Esophagus squamous epithelium (tissue), 5 donors: ENCODE results near the gene GREB1. TPM values are rescaled to one million over a fixed set of nuclear protein-coding genes. Genes with fewer than 3 reads are reported as not detected.

Experiments
- DNase-seq: peaks from one replicate; lab custom pipeline; 2025; lab: John Stamatoyannopoulos, UW
- H3K27ac ChIP-seq, 4 donors: fragments of 200-600 bp; sonication (generic); one replicate each; pipeline ENCODE4 v1.5.1; 2016 to 2019; ENCODE audit warnings: mild to moderate bottlenecking in 1 of 4
- H3K27me3 ChIP-seq, 4 donors: fragments of 200-600 bp; sonication (generic); 1 replicate in 3 of 4; 2 replicates in 1 of 4; pipeline versions ENCODE4 v1.5.1 to v1.6.0; 2017 to 2021; ENCODE audit warnings: antibody characterized with exemption in 1 of 4
- H3K36me3 ChIP-seq, 3 donors: fragments of 200-600 bp; sonication (generic); one replicate each; pipeline ENCODE4 v1.5.1; 2016 to 2019
- H3K4me1 ChIP-seq, 3 donors: fragments of 200-600 bp; sonication (generic); one replicate each; pipeline ENCODE4 v1.5.1; 2017 to 2019
- H3K4me3 ChIP-seq, 4 donors: fragments of 200-600 bp; sonication (generic); 1 replicate in 3 of 4; 2 replicates in 1 of 4; pipeline ENCODE4 v1.5.1; 2016 to 2019; ENCODE audit warnings: mild to moderate bottlenecking in 2 of 4, moderate library complexity in 1 of 4
- H3K9me3 ChIP-seq, 3 donors: fragments of 200-600 bp; sonication (generic); one replicate each; pipeline ENCODE4 v1.5.1; 2016 to 2019
- CTCF ChIP-seq, 6 experiments: fragments of 450-650 bp in 4 of 6; fragments of 200-600 bp in 2 of 6; sonication (generic) in 2 of 6; IDR thresholded peaks; one replicate each; pipeline ENCODE4 v1.5.1; 2016 to 2019; ENCODE audit warnings: antibody characterized with exemption in 6 of 6, mild to moderate bottlenecking in 4 of 6, moderate library complexity in 4 of 6
- POLR2A ChIP-seq, 4 donors: fragments of 450-650 bp; IDR thresholded peaks; one replicate each; pipeline ENCODE4 v1.6.1; 2017; ENCODE audit warnings: antibody characterized with exemption in 4 of 4, mild to moderate bottlenecking in 4 of 4, moderate library complexity in 3 of 4
- WGBS, 2 donors: methylation state at CpG; one replicate each; pipeline ENCODE4 v1.1.5; 2018; 5-methylcytosine and 5-hydroxymethylcytosine counted together
- intact Hi-C: fragments of 100-400 bp; cut with DNase I; formaldehyde crosslinking; loops from one replicate; pipeline ENCODE4 v1.15.0; 2022
- total RNA-seq, 4 donors: library from RNA; depleted of rRNA; stranded (reverse); fragments of >200 nt; gene quantifications; one replicate each; pipeline ENCODE4 v1.1.0, GENCODE V29; 2016
- donor health status: DM: yes; HTN: yes; CAD: no.

The GREB1 gene
- total RNA-seq, 4 donors from 2014 or later = 0.08 to 1.7 (median 0.51) TPM

GRCh38 chr2:11539317-11540147 lies 5.7 kb downstream of the GREB1 start:
- peaks cover 0 to 58% (median 0%) of the 10 kb centered on the region in 4 donors for H3K27me3 ChIP-seq
- WGBS, 2 donors = 51 to 68% methylated on average over 12 to 14 of the region's 18 CpGs
- peaks cover 0 to 14% (median 0%) of the 10 kb centered on the region in 3 donors for H3K4me1 ChIP-seq
- intact Hi-C loops = no loop called here
- TF ChIP-seq CTCF (IDR thresholded peaks at IDR 0.05) = no peak
- no peak for TF ChIP-seq POLR2A (IDR thresholded peaks at IDR 0.05)
- H3K9me3 ChIP-seq = no peaks in the 10 kb centered on the region
- no peaks in the 10 kb centered on the region for H3K36me3 ChIP-seq
- DNase-seq = no peak
- H3K4me3 ChIP-seq = no peak overlapping the region
- no peak overlapping the region for H3K27ac ChIP-seq

- no peak for DNase-seq
- H3K27me3 ChIP-seq = peaks cover 0 to 61% (median 0%) of the 10 kb centered on the region in 4 donors
- H3K36me3 ChIP-seq = no peaks in the 10 kb centered on the region
- TF ChIP-seq POLR2A (IDR thresholded peaks at IDR 0.05) = no peak
- no peak for TF ChIP-seq CTCF (IDR thresholded peaks at IDR 0.05)
- no peaks in the 10 kb centered on the region for H3K9me3 ChIP-seq
- no peak overlapping the region for H3K27ac ChIP-seq
- intact Hi-C loops = no loop called here
- WGBS, 2 donors = 62 to 69% methylated on average over 11 of the region's 12 CpGs
- no peak overlapping the region for H3K4me3 ChIP-seq
- peaks cover 0 to 14% (median 0%) of the 10 kb centered on the region in 3 donors for H3K4me1 ChIP-seq
These were observed 6.5 kb downstream of the GREB1 start for GRCh38 chr2:11540148-11540995.

- H3K27me3 ChIP-seq = peaks cover 0 to 54% (median 0%) of the 10 kb centered on the region in 4 donors
- no peak overlapping the region for H3K4me3 ChIP-seq
- H3K4me1 ChIP-seq = peaks cover 0 to 14% (median 0%) of the 10 kb centered on the region in 3 donors
- H3K36me3 ChIP-seq = no peaks in the 10 kb centered on the region
- intact Hi-C loops = no loop called here
- WGBS, 2 donors = 88 to 95% methylated on average over 9 to 11 of the region's 11 CpGs
- no peak overlapping the region for H3K27ac ChIP-seq
- no peak for DNase-seq
- no peak for TF ChIP-seq POLR2A (IDR thresholded peaks at IDR 0.05)
- TF ChIP-seq CTCF (IDR thresholded peaks at IDR 0.05) = no peak
- no peaks in the 10 kb centered on the region for H3K9me3 ChIP-seq
These were observed 7.3 kb downstream of the GREB1 start for GRCh38 chr2:11540996-11541692.

- Histone ChIP-seq H3K9me3 (no peaks in the 10 kb centered on the region), H3K4me3 (no peak overlapping the region), H3K4me1 (peaks cover 0 to 14% (median 0%) of the 10 kb centered on the region in 3 donors), H3K27ac (no peak overlapping the region), H3K36me3 (no peaks in the 10 kb centered on the region), H3K27me3 (peaks cover 0 to 51% (median 0%) of the 10 kb centered on the region in 4 donors)
- intact Hi-C loops = no loop called here
- TF ChIP-seq POLR2A (IDR thresholded peaks at IDR 0.05) (no peak), CTCF (IDR thresholded peaks at IDR 0.05) (no peak)
- no peak for DNase-seq
- 72 to 84% methylated on average over 8 of the region's 8 CpGs for WGBS, 2 donors
These were observed 7.9 kb downstream of the GREB1 start for GRCh38 chr2:11541693-11542274.
